OCI-LY1 (cell line): Measurements from ENCODE around the gene MYO1E.

Experiments used
- CTCF ChIP-seq: fragments of 200-600 bp; sonication (generic), shearing (Covaris generic); IDR thresholded peaks from 2 replicates; pipeline ENCODE4 v1.5.1; 2017; ENCODE audit warnings: mild to moderate bottlenecking, antibody characterized with exemption, low read length, moderate library complexity, mixed read lengths
- EZH2 ChIP-seq: fragments of 200-600 bp; sonication (generic), shearing (Covaris generic); IDR thresholded peaks from 2 replicates; pipeline ENCODE4 v1.8.0; 2017; ENCODE audit warnings: borderline replicate concordance, mixed run types, mild to moderate bottlenecking, antibody characterized with exemption, low read length, moderate library complexity, mixed read lengths

- TF ChIP-seq CTCF (no peak), EZH2 (no peak)
These were observed 238.7 kb downstream of the MYO1E start for GRCh38 chr15:59133929-59134427.
